Tongue (tissue), 2 donors: Measurements from ENCODE around the gene AOPEP. TPM values are rescaled to one million over a fixed set of nuclear protein-coding genes. Genes with fewer than 3 reads are reported as not detected.
A peak's percentile ranks its signal among the peaks of the same experiment; 100 is the strongest.

Experiments used
- DNase-seq: peaks from one replicate; pipeline ENCODE4 v3.0.0-alpha.2; 2015
- total RNA-seq: library from RNA; depleted of rRNA; stranded (reverse); fragments of >200 nt; gene quantifications from one replicate; pipeline ENCODE4 v1.2.3, GENCODE V29; 2014

Gene AOPEP
- total RNA-seq, 1 donor from 2014 or later: 391 TPM

GRCh38 chr9:94900222-94901018, 173.9 kb downstream of the AOPEP start:
- peak; percentile 77 for DNase-seq

DNA sequence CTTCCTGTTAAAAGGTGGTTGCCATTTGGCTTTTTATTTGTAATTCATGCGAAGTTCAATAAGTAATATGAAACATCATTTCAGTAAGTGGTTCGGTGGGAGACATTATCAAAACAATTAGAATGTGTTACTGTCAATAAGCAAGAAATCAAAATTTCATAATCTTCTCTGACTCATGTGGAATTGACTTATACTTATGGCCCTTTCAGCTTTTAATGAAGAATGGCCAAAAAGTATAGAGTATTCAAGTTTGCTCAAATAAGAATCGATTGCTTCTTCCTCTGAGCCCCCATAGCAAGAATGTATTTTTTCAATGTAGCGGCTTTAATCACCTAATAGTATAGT, 174.5 kb downstream of the AOPEP start:
- DNase-seq: no peak

- no peak for DNase-seq
Measured at GRCh38 chr9:94903961-94904421, 177.5 kb downstream of the AOPEP start.

DNA sequence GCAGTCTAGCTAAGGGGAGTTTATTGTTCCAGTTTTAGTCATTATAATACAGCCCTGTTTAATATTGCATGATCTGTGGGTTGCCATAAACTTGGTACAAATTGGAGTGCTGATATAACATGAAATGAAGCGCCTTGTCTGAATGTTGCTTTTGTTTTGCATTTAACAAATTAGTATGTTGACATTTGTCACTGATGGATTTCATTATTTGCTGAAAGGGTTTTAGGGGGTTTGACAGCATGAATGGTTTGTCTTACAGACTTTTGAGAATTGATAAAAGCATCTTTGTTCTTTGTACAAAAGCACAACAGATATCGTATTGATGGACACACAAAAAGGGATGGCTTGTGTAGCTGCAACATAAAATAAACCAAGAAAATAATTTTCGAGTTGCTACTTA, 178.3 kb downstream of the AOPEP start:
- no peak for DNase-seq

DNA sequence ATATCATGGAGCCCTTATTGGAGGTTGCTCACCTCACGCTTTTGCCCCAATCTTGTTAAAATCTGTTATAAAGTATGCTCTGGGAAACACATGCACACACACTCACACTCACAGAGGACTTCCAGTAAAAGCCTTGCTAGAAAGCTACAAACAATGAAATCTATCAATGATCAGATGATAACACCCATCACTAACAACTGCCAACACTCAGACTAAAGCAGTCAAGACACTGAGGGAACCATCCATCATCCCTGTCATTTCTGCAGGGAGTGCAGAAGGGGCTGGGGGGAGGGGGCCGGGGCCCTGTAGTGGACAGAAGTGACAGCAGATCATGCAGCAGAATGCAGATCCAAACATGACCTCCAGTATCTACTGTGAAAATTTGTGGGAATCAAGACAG, 179.1 kb downstream of the AOPEP start:
- DNase-seq: no peak

GRCh38 chr9:94906181-94906580, 179.7 kb downstream of the AOPEP start:
- DNase-seq: no peak

DNA sequence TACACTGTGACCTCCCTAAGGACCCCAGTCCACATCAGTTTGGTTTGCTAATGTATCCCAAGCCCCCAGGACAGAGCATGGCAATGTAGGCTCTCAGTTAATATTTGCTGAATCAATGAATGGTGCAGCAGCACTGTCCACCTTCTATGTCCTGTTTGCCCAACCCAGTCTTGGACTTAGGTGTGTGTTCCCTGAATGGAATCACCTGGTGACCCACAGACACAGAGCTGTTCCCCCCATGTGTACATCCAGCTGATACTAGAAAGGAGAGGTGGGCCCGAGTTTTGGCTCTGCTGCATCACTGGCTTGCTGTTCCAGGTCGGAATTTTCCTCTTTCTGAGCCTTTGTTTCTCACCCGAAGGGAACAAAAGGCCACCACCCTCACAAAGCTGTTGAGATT, 180.2 kb downstream of the AOPEP start:
- DNase-seq: no peak

GRCh38 chr9:94907264-94907936, 180.9 kb downstream of the AOPEP start:
- DNase-seq: peak; percentile 31

- peak; percentile 69 for DNase-seq
Measured at GRCh38 chr9:94908011-94908563, 181.6 kb downstream of the AOPEP start.

- peak; percentile 51 for DNase-seq
Measured at GRCh38 chr9:94908583-94909249, 182.2 kb downstream of the AOPEP start.

DNA sequence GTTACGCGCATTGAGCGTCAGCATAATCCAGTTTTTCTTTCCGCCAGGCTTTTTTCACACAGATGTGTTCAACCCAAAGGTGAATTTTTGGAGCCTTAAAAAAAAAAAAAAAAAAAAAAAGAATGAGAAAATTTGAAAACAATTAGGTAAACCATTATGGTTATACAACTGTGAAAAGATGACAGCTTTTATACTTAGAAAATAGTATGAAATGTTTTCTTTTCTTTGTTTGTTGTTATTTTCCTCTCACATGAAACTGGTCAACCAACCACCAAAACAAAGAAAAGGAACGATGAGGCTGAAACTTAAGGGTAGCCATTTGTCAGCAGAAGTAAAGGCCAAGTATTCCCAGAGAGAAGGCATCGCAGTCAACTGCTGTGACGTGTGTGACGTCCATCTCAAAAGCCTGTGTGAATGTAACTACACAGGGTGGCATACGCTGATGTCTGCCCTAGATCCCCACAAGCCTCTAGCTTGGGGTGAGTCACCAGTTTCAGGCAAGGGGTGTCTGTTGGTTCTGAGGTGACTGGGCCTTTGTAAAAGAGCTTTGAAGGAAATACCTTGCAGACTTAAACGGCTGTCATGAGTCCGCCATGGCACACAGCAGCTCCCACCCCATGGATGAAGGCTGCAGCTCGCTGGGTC, 182.9 kb downstream of the AOPEP start:
- DNase-seq: no peak

- DNase-seq: no peak
Measured at GRCh38 chr9:94909965-94910730, 183.6 kb downstream of the AOPEP start.

DNA sequence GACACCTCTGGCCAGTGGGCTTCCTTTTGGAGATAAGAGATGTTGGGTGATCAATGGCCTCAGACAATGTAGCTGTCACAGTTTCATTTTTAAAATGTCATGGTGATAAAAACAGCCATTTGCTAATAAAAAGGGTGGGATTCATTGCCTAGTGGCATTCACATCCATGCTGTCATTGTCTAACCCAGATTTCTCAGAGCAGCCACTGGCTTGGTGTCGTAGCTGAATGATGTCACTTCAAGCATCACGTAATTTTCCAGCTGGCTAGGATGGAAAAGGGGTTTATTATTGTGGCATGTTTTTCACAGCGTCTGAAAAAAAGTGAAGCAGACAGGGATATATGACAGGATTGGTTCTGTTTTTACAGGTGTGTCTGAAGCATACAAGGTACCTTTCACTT, 184.7 kb downstream of the AOPEP start:
- DNase-seq: peak; percentile 45

DNA sequence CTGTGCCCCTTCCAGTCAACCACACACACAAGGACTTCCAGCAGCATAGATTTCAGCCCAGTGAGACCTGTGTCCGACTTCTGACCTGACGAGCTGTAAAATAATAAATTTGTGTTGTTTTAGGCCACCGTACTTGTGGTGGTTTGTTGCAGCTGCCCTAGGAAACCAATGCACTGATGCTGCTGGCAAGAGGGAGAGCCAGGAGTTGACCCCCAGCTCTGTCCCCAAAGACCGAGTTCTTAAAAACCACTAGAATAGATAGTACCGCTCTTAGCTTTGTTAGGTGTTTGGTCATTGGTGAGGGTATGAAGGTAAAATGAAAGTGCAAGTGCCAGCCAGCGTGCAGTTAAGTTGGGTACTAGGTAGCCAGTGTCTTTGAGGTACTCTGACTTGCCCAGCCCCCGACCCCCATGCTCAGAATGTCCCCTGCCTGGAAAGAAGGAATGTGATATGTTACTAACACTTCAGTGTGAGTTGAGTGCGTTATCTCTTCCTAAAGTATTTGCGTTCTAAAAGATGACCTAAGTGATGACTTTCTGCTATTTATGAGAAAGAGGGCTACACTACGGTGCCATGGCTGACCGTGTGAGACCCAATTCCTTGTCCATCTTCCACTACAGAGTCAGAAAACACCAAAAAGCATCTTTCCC, 185.6 kb downstream of the AOPEP start:
- no peak for DNase-seq

DNA sequence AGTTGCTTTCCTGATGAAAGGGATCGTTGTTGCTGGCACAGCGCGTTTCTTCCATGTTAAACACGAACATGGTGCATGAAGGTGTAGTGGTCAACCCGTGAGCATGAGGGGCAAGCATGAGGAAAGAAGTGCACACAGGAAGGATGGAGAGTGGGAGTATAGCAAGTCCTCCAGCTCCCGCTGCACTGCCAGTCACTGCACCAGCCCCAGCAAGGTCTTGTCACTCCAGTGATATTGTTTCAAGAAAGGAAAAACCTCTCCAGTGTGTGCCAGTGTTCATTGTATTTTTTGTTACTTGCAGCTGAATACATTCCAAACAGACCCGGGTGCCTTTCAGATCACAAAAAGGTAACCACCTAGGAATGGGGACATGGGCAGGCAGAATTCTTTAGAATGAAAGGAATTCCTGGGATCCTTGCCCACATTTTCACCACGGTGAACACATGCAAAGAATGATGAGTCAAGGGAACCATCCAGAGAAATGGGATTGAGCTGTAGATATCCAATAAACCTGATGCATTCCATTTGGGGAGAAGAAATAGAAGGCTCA, 186.3 kb downstream of the AOPEP start:
- DNase-seq: no peak

DNA sequence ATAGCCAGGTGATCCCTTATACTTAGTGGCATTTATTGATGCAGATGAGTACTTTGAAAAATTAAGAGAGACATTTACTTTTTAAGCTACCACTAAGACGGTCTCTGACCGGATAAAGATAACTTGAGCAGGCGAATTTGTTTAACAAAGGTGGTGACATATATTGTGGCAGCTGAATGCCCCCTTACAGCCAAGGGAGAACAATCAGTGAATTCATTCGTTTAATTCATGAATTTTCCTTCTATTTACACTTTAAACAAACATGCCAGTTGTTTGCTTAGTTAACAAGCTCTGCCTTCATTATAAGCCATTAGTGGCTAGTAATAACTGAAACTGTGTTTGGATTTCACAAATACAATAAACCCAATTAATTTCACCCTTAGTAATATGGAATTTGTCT, 187.1 kb downstream of the AOPEP start:
- no peak for DNase-seq

GRCh38 chr9:94915476-94916450, 189.3 kb downstream of the AOPEP start:
- DNase-seq: no peak

DNA sequence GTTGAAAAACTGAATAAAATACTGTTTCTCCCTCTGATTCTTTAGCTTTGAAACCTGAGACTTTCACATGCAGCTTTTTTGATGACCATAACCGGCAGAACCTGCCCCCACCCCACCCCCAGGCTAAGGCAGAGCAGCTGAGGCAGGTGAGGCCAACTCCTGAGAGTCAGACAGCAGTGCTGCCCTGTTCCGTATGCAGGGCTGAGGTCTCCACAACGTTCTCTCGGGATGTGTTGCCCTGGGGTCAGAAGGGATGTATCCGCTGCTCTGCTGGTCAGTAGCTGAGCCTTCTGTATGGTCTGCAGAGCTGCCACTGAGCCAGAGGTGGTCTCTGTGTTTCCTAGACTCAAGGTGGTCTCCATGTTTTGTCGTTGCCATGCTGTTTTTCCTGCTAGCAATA, 190.5 kb downstream of the AOPEP start:
- DNase-seq: peak; percentile 31

DNA sequence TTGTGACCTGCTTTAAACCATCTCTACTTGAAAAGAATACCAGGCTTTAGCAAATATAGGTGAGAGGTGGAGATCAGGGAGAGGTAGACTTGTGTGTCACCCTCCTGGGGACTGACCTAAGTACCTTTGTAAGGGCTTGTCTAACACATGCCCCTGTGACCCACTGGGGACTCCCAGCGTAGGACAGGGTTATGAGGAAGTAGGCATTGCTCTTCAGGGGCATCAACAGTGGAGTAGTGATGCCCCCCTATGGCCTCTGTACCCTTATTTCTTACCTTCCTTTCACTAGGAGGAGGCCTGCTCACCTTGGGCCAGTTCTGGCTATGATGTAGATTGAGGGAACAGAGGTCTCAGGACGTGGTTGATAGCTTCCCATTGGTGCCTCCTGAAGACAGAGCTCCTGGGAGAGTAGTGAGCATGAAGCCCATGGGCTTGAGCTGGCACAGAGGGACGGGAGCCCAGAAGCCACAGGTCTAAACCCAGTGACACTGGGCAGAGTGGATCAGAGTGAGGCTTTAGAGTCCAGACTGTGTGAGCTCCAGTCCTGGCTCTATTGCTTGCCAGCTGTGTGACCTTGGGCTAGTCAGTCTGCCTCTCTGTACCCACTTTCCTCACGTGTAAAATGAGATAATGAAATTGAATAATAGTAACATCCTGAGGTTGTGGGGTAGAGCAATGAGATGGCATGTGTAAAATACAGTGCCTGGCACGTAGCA, 191.7 kb downstream of the AOPEP start:
- no peak for DNase-seq
